HepG2 (cell line): Measurements from ENCODE around the gene ZPR1. TPM values are rescaled to one million over a fixed set of nuclear protein-coding genes. Genes with fewer than 3 reads are reported as not detected.

Experiments used
- ATAC-seq: fragments of 200-7000 bp; cut with Tn5 transposase; 3 replicates; pipeline ENCODE4 v1.9.1; 2020; ENCODE audit warnings: mild to moderate bottlenecking, moderate library complexity
- BruUV-seq: library from RNA; stranded (reverse); fragments of 400-500 nt; replicated peaks from 2 replicates; lab custom pipeline; 2021; lab: Mats Ljungman, UMichigan
- CTCF ChIA-PET: fragments of 300-600 bp; formaldehyde crosslinking; extraction: SDS; loops from one replicate; lab custom pipeline; 2021; ENCODE audit warnings: low total read pairs, inconsistent platforms, low intra/inter-chr PET ratio; lab: Yijun Ruan, JAX
- POLR2A ChIA-PET: fragments of 350-600 bp; sonication (Branson Sonifier 250); formaldehyde crosslinking; loops from one replicate; lab custom pipeline; 2020; ENCODE audit warnings: antibody characterized with exemption, inconsistent platforms; lab: Yijun Ruan, JAX
- DNase-seq: peaks from one replicate; pipeline ENCODE4 v3.0.0-alpha.2; 2015; ENCODE audit warnings: low spot score
- FAIRE-seq: peaks from 3 replicates; lab custom pipeline; 2011; peaks lifted over from hg19 to GRCh38; lab: Jason Lieb, UNC
- H2AFZ ChIP-seq: one replicate; pipeline ENCODE4 v1.6.1; 2011; ENCODE audit warnings: low read length, inconsistent platforms
- H3K27ac ChIP-seq: fragments of 300-600 bp; 3 replicates; pipeline ENCODE4 v1.8.0; 2011; ENCODE audit warnings: mixed run types, mild to moderate bottlenecking, mixed read lengths, low read length, inconsistent platforms; ENCODE audit not compliant: insufficient read depth; ENCODE audit errors: extremely low read length
- H3K27me3 ChIP-seq, 2 experiments: fragments of 200-600 bp in 1 of 2; 2 replicates in 1 of 2; 3 replicates in 1 of 2; pipeline versions ENCODE4 v1.6.0 to v1.8.0; 2011; ENCODE audit warnings: low read length in 2 of 2, mild to moderate bottlenecking in 2 of 2, moderate library complexity in 2 of 2, inconsistent platforms in 1 of 2; ENCODE audit not compliant: insufficient read depth in 2 of 2, control insufficient read depth in 1 of 2
- H3K36me3 ChIP-seq, 2 experiments: fragments of 200-600 bp in 1 of 2; replicated peaks in 1 of 2; 2 replicates in 1 of 2; 3 replicates in 1 of 2; pipeline versions ENCODE4 v1.5.1 to v1.8.0; 2011; ENCODE audit warnings: low read length in 2 of 2, inconsistent platforms in 1 of 2; ENCODE audit not compliant: insufficient read depth in 2 of 2, control insufficient read depth in 1 of 2
- H3K4me1 ChIP-seq: 2 replicates; pipeline ENCODE4 v1.5.1; 2012; ENCODE audit warnings: low read length, inconsistent platforms; ENCODE audit not compliant: insufficient read depth
- H3K4me2 ChIP-seq: 2 replicates; pipeline ENCODE4 v1.6.0; 2011; ENCODE audit warnings: low read depth, low read length, inconsistent platforms
- H3K4me3 ChIP-seq, 3 experiments: fragments of 200-600 bp in 1 of 3; sonication (generic), shearing (Covaris generic) in 1 of 3; replicated peaks in 1 of 3; 2 replicates each; pipeline ENCODE4 v1.5.1; 2011 to 2016; ENCODE audit warnings: low read length in 3 of 3, inconsistent platforms in 2 of 3, low read depth in 2 of 3, mild to moderate bottlenecking in 2 of 3, control low read depth in 1 of 3, mixed read lengths in 1 of 3; ENCODE audit not compliant: insufficient read depth in 1 of 3
- H3K79me2 ChIP-seq: one replicate; pipeline ENCODE4 v1.6.1; 2011; ENCODE audit warnings: low read length, inconsistent platforms; ENCODE audit not compliant: insufficient read depth
- H3K9ac ChIP-seq: 2 replicates; pipeline ENCODE4 v1.6.0; 2011; ENCODE audit warnings: mild to moderate bottlenecking, low read depth, low read length, inconsistent platforms; ENCODE audit not compliant: insufficient read depth
- H3K9me3 ChIP-seq: 2 replicates; pipeline ENCODE4 v1.5.1; 2012; ENCODE audit warnings: mild to moderate bottlenecking, low read length
- H4K20me1 ChIP-seq: 2 replicates; pipeline ENCODE4 v1.6.0; 2011; ENCODE audit warnings: inconsistent platforms, mild to moderate bottlenecking, low read length, moderate library complexity; ENCODE audit not compliant: insufficient read depth
- FOXA1 ChIP-seq, 2 experiments: fragments of 450-650 bp in 1 of 2; sonication (generic) in 1 of 2; formaldehyde crosslinking in 1 of 2; IDR thresholded peaks; 2 replicates each; pipeline versions ENCODE4 v1.4.0 to v1.6.1; 2016 to 2020; ENCODE audit warnings: missing genetic modification reagents in 1 of 2
- FOXA3 ChIP-seq: IDR thresholded peaks from 2 replicates; pipeline ENCODE4 v1.6.1; 2016; ENCODE audit warnings: missing genetic modification reagents, missing compliant biosample characterization
- GTF2F1 ChIP-seq: fragments of 150-350 bp; IDR thresholded peaks from 2 replicates; pipeline ENCODE4 v1.6.1; 2014; ENCODE audit warnings: low read length
- KLF9 ChIP-seq: IDR thresholded peaks from 2 replicates; pipeline ENCODE4 v1.6.1; 2016; ENCODE audit warnings: low read depth
- MAF1 ChIP-seq: sonication (generic); formaldehyde crosslinking; IDR thresholded peaks from 2 replicates; pipeline ENCODE4 v1.5.0; 2020; ENCODE audit warnings: missing genetic modification reagents, borderline replicate concordance
- MAFG ChIP-seq: sonication (generic); formaldehyde crosslinking; IDR thresholded peaks from 2 replicates; pipeline ENCODE4 v1.5.1; 2020; ENCODE audit warnings: mild to moderate bottlenecking, missing genetic modification reagents
- TCF7 ChIP-seq: sonication (generic); IDR thresholded peaks from 2 replicates; pipeline ENCODE4 v1.6.1; 2016; ENCODE audit warnings: antibody characterized with exemption, low read depth
- ZNF20 ChIP-seq: sonication (generic); formaldehyde crosslinking; IDR thresholded peaks from 2 replicates; pipeline ENCODE4 v1.4.0; 2020; ENCODE audit warnings: mild to moderate bottlenecking, moderate library complexity, missing genetic modification reagents
- ZNF205 ChIP-seq: IDR thresholded peaks from 2 replicates; pipeline ENCODE4 v1.6.1; 2018; ENCODE audit warnings: missing biosample characterization, missing genetic modification reagents
- ZNF24 ChIP-seq: fragments of 450-650 bp; IDR thresholded peaks from 2 replicates; pipeline ENCODE4 v1.6.1; 2017; ENCODE audit warnings: antibody characterized with exemption, mild to moderate bottlenecking
- ZNF33A ChIP-seq: sonication (generic); formaldehyde crosslinking; IDR thresholded peaks from 2 replicates; pipeline ENCODE4 v1.5.1; 2020; ENCODE audit warnings: missing genetic modification reagents, mild to moderate bottlenecking, moderate library complexity, borderline replicate concordance
- ZNF564 ChIP-seq: sonication (generic); formaldehyde crosslinking; IDR thresholded peaks from 2 replicates; pipeline ENCODE4 v1.8.1; 2023; ENCODE audit warnings: mild to moderate bottlenecking, missing genetic modification reagents
- WGBS: methylation state at CpG from one replicate; pipeline ENCODE4 v1.1.6; 2017; ENCODE audit warnings: low lambda C conversion rate; 5-methylcytosine and 5-hydroxymethylcytosine counted together
- in situ Hi-C: cut with HindIII; loops from 2 replicates; pipeline ENCODE4 v1.10.0; 2017; ENCODE audit warnings: low pct_unique_long_range_greater_than_20kb; ENCODE audit not compliant: extremely low pct_ligation_motif_present
- intact Hi-C: fragments of 100-400 bp; cut with micrococcal nuclease; formaldehyde crosslinking; loops from one replicate; pipeline ENCODE4 v1.10.0; 2022; ENCODE audit not compliant: unreplicated experiment
- polyA plus RNA-seq, 8 experiments: library from polyadenylated mRNA; depleted of rRNA in 3 of 8; stranded (reverse) in 7 of 8; unstranded in 1 of 8; fragments of >200 nt; fragmentation: Illumina TruSeq in 4 of 8; extraction: Trizol in 4 of 8; gene quantifications; 2 replicates each; pipeline versions ENCODE4 v1.2.1 to v1.2.3, GENCODE V29; 2011 to 2016; ENCODE audit warnings: low read depth in 4 of 8, missing spikeins in 1 of 8, mixed read lengths in 1 of 8; ENCODE audit not compliant: insufficient read depth in 1 of 8
- total RNA-seq, 5 experiments: library from RNA; depleted of rRNA; stranded (reverse); fragments of >200 nt; fragmentation: Illumina TruSeq; extraction: Trizol; gene quantifications; 2 replicates each; pipeline ENCODE4 v1.2.3, GENCODE V29; 2016; ENCODE audit warnings: low read depth in 1 of 5
- TF ChIP-seq, protein P1 (sequence below): IDR thresholded peaks from 2 replicates; pipeline ENCODE4 v1.6.1; 2016; ENCODE audit warnings: control low read depth
- TF ChIP-seq, protein P2 (sequence below): sonication (generic); formaldehyde crosslinking; IDR thresholded peaks from 2 replicates; pipeline ENCODE4 v1.5.0; 2020; ENCODE audit warnings: missing genetic modification reagents
- TF ChIP-seq, protein P3 (sequence below): conservative IDR thresholded peaks from 2 replicates; pipeline ENCODE4 v1.6.1; 2018; ENCODE audit warnings: missing genetic modification reagents
- TF ChIP-seq, protein P4 (sequence below): sonication (generic); formaldehyde crosslinking; IDR thresholded peaks from 2 replicates; pipeline ENCODE4 v1.4.0; 2020; ENCODE audit warnings: missing genetic modification reagents, borderline replicate concordance

The ZPR1 gene
- total and polyA plus RNA-seq, 2 of the 13 experiments (the other 11 are each of a cell fraction or from before 2014, with no cell fraction given), result 40.0 to 79.3 TPM

DNA sequence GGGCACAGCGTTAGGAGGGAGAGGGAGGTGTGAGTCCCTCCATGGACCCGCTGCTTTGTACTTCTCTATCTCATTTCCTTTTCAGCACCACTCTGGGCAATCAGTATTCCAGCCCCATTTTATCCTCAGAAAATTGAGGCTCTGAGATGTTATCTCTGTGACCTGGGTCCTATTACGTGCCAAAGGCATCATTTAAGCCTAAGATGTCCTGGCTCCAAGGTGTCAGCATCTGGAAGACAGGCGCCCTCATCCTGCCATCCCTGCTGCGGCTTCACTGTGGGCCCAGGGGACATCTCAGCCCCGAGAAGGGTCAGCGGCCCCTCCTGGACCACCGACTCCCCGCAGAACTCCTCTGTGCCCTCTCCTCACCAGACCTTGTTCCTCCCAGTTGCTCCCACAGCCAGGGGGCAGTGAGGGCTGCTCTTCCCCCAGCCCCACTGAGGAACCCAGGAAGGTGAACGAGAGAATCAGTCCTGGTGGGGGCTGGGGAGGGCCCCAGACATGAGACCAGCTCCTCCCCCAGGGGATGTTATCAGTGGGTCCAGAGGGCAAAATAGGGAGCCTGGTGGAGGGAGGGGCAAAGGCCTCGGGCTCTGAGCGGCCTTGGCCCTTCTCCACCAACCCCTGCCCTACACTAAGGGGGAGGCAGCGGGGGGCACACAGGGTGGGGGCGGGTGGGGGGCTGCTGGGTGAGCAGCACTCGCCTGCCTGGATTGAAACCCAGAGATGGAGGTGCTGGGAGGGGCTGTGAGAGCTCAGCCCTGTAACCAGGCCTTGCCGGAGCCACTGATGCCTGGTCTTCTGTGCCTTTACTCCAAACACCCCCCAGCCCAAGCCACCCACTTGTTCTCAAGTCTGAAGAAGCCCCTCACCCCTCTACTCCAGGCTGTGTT is 41.1 kb upstream of the ZPR1 start:
- no peaks in the 10 kb centered on the region for H3K27me3 ChIP-seq
- H2AFZ ChIP-seq, result no peak overlapping the region
- H3K9ac ChIP-seq, result peak overlapping the region; percentile 82
- WGBS, result 4% methylated on average over 6 of the region's 16 CpGs
- peaks cover 93% of the 10 kb centered on the region for H3K4me1 ChIP-seq
- FAIRE-seq, result peak; percentile 30
- in situ Hi-C loops (no loop called here), intact Hi-C loops (loop anchor here (1.0 kb wide), 1 partner anchor 21 kb away; no protein-coding TSS in a partner anchor)
- TSS peak; percentile 39 for BruUV-seq
- H3K9me3 ChIP-seq, result no peaks in the 10 kb centered on the region
- H3K79me2 ChIP-seq, result peaks cover 29% of the 10 kb centered on the region
- H3K4me2 ChIP-seq, result peak overlapping the region; percentile 97
- H4K20me1 ChIP-seq, result no peaks in the 10 kb centered on the region
- no peaks in the 10 kb centered on the region; a peak in 1 of 5 replicates for H3K36me3 ChIP-seq
- DNase-seq, result peak; percentile 90
- peak overlapping the region; percentile 99 for H3K27ac ChIP-seq
- POLR2A ChIA-PET, result interaction anchor here (0.6 to 18.4 kb wide), 24 partner anchors 9 to 471 kb away, joined by 3 to 1365 read pairs (median 5); partner anchors contain the start of genes APOA1, APOA5, BUD13 and PAFAH1B2
- peak overlapping the region; percentile 61 to 79 (median 62) for H3K4me3 ChIP-seq
- ATAC-seq, result peak; percentile 32
- CTCF ChIA-PET, result interaction anchor here (2.3 kb wide), 1 partner anchor 37 kb away, joined by 12 read pairs; the partner anchor contains the start of gene APOA5
- TF ChIP-seq MAF1 (CRISPR knock-in tag) (no peak), TCF7 (peak; percentile 42; the same call in 1 of the 2 replicates), ZNF205 (CRISPR knock-in tag) (peak; percentile 83; the same call in 1 of the 2 replicates), ZNF33A (CRISPR knock-in tag) (no peak), ZNF564 (CRISPR knock-in tag) (no peak), MAFG (CRISPR knock-in tag) (no peak), KLF9 (CRISPR knock-in tag) (no peak), ZNF24 (no peak), FOXA3 (CRISPR knock-in tag) (peak; percentile 65), FOXA1 (IDR thresholded peaks at IDR 0.05) (no peak), FOXA1 (CRISPR knock-in tag; IDR thresholded peaks at IDR 0.05) (no peak), ZNF20 (CRISPR knock-in tag) (no peak), GTF2F1 (no peak)
- TF ChIP-seq, protein P1, sequence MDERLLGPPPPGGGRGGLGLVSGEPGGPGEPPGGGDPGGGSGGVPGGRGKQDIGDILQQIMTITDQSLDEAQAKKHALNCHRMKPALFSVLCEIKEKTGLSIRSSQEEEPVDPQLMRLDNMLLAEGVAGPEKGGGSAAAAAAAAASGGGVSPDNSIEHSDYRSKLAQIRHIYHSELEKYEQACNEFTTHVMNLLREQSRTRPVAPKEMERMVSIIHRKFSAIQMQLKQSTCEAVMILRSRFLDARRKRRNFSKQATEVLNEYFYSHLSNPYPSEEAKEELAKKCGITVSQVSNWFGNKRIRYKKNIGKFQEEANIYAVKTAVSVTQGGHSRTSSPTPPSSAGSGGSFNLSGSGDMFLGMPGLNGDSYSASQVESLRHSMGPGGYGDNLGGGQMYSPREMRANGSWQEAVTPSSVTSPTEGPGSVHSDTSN (CRISPR knock-in tag), result no peak
- TF ChIP-seq, protein P2, sequence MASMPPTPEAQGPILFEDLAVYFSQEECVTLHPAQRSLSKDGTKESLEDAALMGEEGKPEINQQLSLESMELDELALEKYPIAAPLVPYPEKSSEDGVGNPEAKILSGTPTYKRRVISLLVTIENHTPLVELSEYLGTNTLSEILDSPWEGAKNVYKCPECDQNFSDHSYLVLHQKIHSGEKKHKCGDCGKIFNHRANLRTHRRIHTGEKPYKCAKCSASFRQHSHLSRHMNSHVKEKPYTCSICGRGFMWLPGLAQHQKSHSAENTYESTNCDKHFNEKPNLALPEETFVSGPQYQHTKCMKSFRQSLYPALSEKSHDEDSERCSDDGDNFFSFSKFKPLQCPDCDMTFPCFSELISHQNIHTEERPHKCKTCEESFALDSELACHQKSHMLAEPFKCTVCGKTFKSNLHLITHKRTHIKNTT (CRISPR knock-in tag), result no peak
- TF ChIP-seq, protein P3, sequence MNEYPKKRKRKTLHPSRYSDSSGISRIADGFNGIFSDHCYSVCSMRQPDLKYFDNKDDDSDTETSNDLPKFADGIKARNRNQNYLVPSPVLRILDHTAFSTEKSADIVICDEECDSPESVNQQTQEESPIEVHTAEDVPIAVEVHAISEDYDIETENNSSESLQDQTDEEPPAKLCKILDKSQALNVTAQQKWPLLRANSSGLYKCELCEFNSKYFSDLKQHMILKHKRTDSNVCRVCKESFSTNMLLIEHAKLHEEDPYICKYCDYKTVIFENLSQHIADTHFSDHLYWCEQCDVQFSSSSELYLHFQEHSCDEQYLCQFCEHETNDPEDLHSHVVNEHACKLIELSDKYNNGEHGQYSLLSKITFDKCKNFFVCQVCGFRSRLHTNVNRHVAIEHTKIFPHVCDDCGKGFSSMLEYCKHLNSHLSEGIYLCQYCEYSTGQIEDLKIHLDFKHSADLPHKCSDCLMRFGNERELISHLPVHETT, result no peak; the same call in 1 of the 2 replicates
- TF ChIP-seq, protein P4, sequence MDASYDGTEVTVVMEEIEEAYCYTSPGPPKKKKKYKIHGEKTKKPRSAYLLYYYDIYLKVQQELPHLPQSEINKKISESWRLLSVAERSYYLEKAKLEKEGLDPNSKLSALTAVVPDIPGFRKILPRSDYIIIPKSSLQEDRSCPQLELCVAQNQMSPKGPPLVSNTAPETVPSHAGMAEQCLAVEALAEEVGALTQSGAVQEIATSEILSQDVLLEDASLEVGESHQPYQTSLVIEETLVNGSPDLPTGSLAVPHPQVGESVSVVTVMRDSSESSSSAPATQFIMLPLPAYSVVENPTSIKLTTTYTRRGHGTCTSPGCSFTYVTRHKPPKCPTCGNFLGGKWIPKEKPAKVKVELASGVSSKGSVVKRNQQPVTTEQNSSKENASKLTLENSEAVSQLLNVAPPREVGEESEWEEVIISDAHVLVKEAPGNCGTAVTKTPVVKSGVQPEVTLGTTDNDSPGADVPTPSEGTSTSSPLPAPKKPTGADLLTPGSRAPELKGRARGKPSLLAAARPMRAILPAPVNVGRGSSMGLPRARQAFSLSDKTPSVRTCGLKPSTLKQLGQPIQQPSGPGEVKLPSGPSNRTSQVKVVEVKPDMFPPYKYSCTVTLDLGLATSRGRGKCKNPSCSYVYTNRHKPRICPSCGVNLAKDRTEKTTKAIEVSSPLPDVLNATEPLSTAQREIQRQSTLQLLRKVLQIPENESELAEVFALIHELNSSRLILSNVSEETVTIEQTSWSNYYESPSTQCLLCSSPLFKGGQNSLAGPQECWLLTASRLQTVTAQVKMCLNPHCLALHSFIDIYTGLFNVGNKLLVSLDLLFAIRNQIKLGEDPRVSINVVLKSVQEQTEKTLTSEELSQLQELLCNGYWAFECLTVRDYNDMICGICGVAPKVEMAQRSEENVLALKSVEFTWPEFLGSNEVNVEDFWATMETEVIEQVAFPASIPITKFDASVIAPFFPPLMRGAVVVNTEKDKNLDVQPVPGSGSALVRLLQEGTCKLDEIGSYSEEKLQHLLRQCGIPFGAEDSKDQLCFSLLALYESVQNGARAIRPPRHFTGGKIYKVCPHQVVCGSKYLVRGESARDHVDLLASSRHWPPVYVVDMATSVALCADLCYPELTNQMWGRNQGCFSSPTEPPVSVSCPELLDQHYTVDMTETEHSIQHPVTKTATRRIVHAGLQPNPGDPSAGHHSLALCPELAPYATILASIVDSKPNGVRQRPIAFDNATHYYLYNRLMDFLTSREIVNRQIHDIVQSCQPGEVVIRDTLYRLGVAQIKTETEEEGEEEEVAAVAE (CRISPR knock-in tag), result peak; percentile 50; the same call in 1 of the 2 replicates
